ENCODE results near the gene FUT3.

Gene FUT3

GRCh38 chr19:5799247-5800241 is 51.7 kb downstream of the FUT3 start:
- DNase-seq = no peak

- no peak for DNase-seq
Observed at GRCh38 chr19:5798244-5798643, 53.0 kb downstream of the FUT3 start.

GRCh38 chr19:5795382-5795919 is 55.8 kb downstream of the FUT3 start:
- no peak for DNase-seq

- DNase-seq = no peak
Observed at GRCh38 chr19:5793188-5793587, 58.1 kb downstream of the FUT3 start.

Data from stimulated activated naive CD4-positive, alpha-beta T cell treated with Interleukin-2 at 50 U/mL for 16 hours (primary cell).